SIG-M5 treated with dmso at 0.1 percent for 504 hours (cell line): ENCODE measurements around the gene A3GALT2.
"Not testable (repeated sequence)": the region's sequence is repeated elsewhere in the genome, so short reads cannot be mapped to it uniquely, and the experiment has no call there.

Experiments
- DNase-seq: peaks from one replicate; lab custom pipeline; 2025; ENCODE audit not compliant: unreplicated experiment; lab: John Stamatoyannopoulos, UW

The A3GALT2 gene

GRCh38 chr1:33317354-33317753 lies 3.5 kb downstream of the A3GALT2 start:
- no peak for DNase-seq

- DNase-seq = no peak
Measured at GRCh38 chr1:33316601-33317000, 4.3 kb downstream of the A3GALT2 start.

GRCh38 chr1:33314416-33314815 lies 6.5 kb downstream of the A3GALT2 start:
- no peak for DNase-seq

- no peak for DNase-seq
Measured at GRCh38 chr1:33312413-33312749, 8.5 kb downstream of the A3GALT2 start.

- DNase-seq = no peak
Measured at GRCh38 chr1:33311706-33312412, 9.0 kb downstream of the A3GALT2 start.

- no peak for DNase-seq
Measured at GRCh38 chr1:33310702-33311101, 10.2 kb downstream of the A3GALT2 start.

- not testable (repeated sequence) for DNase-seq
Measured at GRCh38 chr1:33309351-33309750, 11.5 kb downstream of the A3GALT2 start.

- no peak for DNase-seq
Measured at GRCh38 chr1:33307494-33307864, 13.4 kb downstream of the A3GALT2 start.

GRCh38 chr1:33306653-33307493 lies 14.0 kb downstream of the A3GALT2 start:
- DNase-seq = no peak

GRCh38 chr1:33305816-33306652 lies 14.9 kb downstream of the A3GALT2 start:
- no peak for DNase-seq

GRCh38 chr1:33305016-33305415 lies 15.9 kb downstream of the A3GALT2 start:
- DNase-seq = no peak

GRCh38 chr1:33302325-33302724 lies 18.6 kb downstream of the A3GALT2 start:
- DNase-seq = no peak

- DNase-seq = no peak
Measured at GRCh38 chr1:33301273-33301984, 19.5 kb downstream of the A3GALT2 start.

- no peak for DNase-seq
Measured at GRCh38 chr1:33300673-33301072, 20.2 kb downstream of the A3GALT2 start.

GRCh38 chr1:33299461-33300155 lies 21.3 kb downstream of the A3GALT2 start:
- no peak for DNase-seq

- DNase-seq = peak; percentile 22
Measured at GRCh38 chr1:33298623-33299277, 22.1 kb downstream of the A3GALT2 start.

GRCh38 chr1:33297911-33298622 lies 22.8 kb downstream of the A3GALT2 start:
- DNase-seq = no peak

- no peak for DNase-seq
Measured at GRCh38 chr1:33296824-33297223, 24.1 kb downstream of the A3GALT2 start.

GRCh38 chr1:33296082-33296458 lies 24.8 kb downstream of the A3GALT2 start:
- DNase-seq = no peak
